ENCODE results near the gene TMEM30B. TPM values are rescaled to one million over a fixed set of nuclear protein-coding genes. Genes with fewer than 3 reads are reported as not detected.
"Not testable (repeated sequence)": the region's sequence is repeated elsewhere in the genome, so short reads cannot be mapped to it uniquely, and the experiment has no call there.

The TMEM30B gene
- total and polyA plus RNA-seq, 2 of the 4 experiments (the other 2 are of a cell fraction): 0.03 TPM; not detected in 1

- ChIA-PET POLR2A (ENCODE audit: unreplicated experiment) (no interaction called here), CTCF (no interaction called here)
- no peak overlapping the region for H2BK5ac ChIP-seq (ENCODE audit: low read depth, low read length, poor library complexity, severe bottlenecking)
- no TSS peak for BruUV-seq (replicated peaks)
- no peak overlapping the region for H3K9ac ChIP-seq (ENCODE audit: low read depth, low read length)
- H3K23ac ChIP-seq (ENCODE audit: low read depth, low read length): no peak overlapping the region
- H3K4ac ChIP-seq (ENCODE audit: low read depth, low read length): no peak overlapping the region
- H2BK15ac ChIP-seq (ENCODE audit: low read depth, low read length): no peak overlapping the region
- H3K9me1 ChIP-seq (ENCODE audit: insufficient read depth, low read length): no peaks in the 10 kb centered on the region
- no peaks in the 10 kb centered on the region for H3K79me1 ChIP-seq (ENCODE audit: low read depth in 1 of 2, low read length in 2 of 2)
- DNase-seq (no peak), ATAC-seq (ENCODE audit: low read depth) (no peak)
- TF ChIP-seq FOS (IDR thresholded peaks at IDR 0.05; ENCODE audit: low read depth, low read length) (no peak), MXI1 (IDR thresholded peaks at IDR 0.05; ENCODE audit: borderline replicate concordance, low read depth, low read length) (no peak), MAFK (IDR thresholded peaks at IDR 0.05; ENCODE audit: low read depth, low read length) (no peak), ELK1 (IDR thresholded peaks at IDR 0.05; ENCODE audit: borderline replicate concordance, low read depth, low read length) (no peak), POLR2A (IDR thresholded peaks at IDR 0.05; ENCODE audit: low read depth, low read length) (no peak), SMC3 (IDR thresholded peaks at IDR 0.05; ENCODE audit: low read depth, low read length) (no peak), RCOR1 (IDR thresholded peaks at IDR 0.05; ENCODE audit: insufficient replicate concordance, low read length) (no peak), RFX5 (IDR thresholded peaks at IDR 0.05; ENCODE audit: low read depth, low read length) (no peak), RAD21 (IDR thresholded peaks at IDR 0.05; ENCODE audit: low read length) (no peak)
- dilution Hi-C loops (cut with HindIII; ENCODE audit: low sequenced_read_pairs, unreplicated experiment): no loop called here
- WGBS, 2 experiments (ENCODE audit: extremely low coverage in 2 of 2, insufficient read length in 1 of 2): 57% methylated on average over 3 of the region's 8 CpGs; no CpG with 5 or more reads in 1 of the 2 experiments
- no peaks in the 10 kb centered on the region for H3K27me3 ChIP-seq (ENCODE audit: control insufficient read depth, insufficient read depth, low read length)
- peaks cover 15% of the 10 kb centered on the region for H3K9me3 ChIP-seq (ENCODE audit: control insufficient read depth, insufficient read depth, low read length)
- H4K8ac ChIP-seq (ENCODE audit: low read depth in 2 of 2, low read length in 2 of 2): no peak overlapping the region
- in situ Hi-C loops (cut with MboI; ENCODE audit: low sequenced_read_pairs): no loop called here
- intact Hi-C loops (cut with micrococcal nuclease): no loop called here
- H4K20me1 ChIP-seq (ENCODE audit: insufficient read depth, low read length): no peaks in the 10 kb centered on the region
- H2BK20ac ChIP-seq (ENCODE audit: low read depth, low read length): no peak overlapping the region
- H3K4me1 ChIP-seq (ENCODE audit: control insufficient read depth, insufficient read depth, low read length): no peaks in the 10 kb centered on the region; the same call in 1 of the 2 replicates
- H3K14ac ChIP-seq (replicated peaks; ENCODE audit: low read depth, low read length): no peak overlapping the region
- H2AK9ac ChIP-seq (replicated peaks; ENCODE audit: low read depth, low read length, poor library complexity): no peak overlapping the region
- H3K4me3 ChIP-seq (ENCODE audit: insufficient read depth, low read depth, low read length): no peak overlapping the region
- H3K36me3 ChIP-seq (ENCODE audit: control insufficient read depth, insufficient read depth, low read length): no peaks in the 10 kb centered on the region
- no peak overlapping the region for H2AK5ac ChIP-seq (ENCODE audit: low read depth, low read length)
- no peak overlapping the region for H4K91ac ChIP-seq (ENCODE audit: insufficient read depth, low read depth, low read length)
- H4K5ac ChIP-seq (ENCODE audit: low read depth, low read length): no peak overlapping the region
- H3K4me2 ChIP-seq (ENCODE audit: low read depth, low read length): no peak overlapping the region
- H3K56ac ChIP-seq (ENCODE audit: extremely low read depth, insufficient read depth, low read length): no peak overlapping the region
- H3K27ac ChIP-seq (ENCODE audit: insufficient read depth, low read length): no peak overlapping the region
- no peak overlapping the region for H2BK120ac ChIP-seq (ENCODE audit: low read depth, low read length)
- no peak overlapping the region for H3K18ac ChIP-seq (ENCODE audit: low read depth, low read length)
- H2AFZ ChIP-seq (replicated peaks; ENCODE audit: low read length, poor library complexity): no peak overlapping the region
These were observed 40.9 kb downstream of the TMEM30B start for GRCh38 chr14:61240206-61240605.

- H2BK15ac ChIP-seq (ENCODE audit: low read depth, low read length); H2AK9ac ChIP-seq (replicated peaks; ENCODE audit: low read depth, low read length, poor library complexity); in situ Hi-C loops (cut with MboI; ENCODE audit: low sequenced_read_pairs); H3K4me3 ChIP-seq (ENCODE audit: insufficient read depth, low read depth, low read length); H2BK120ac ChIP-seq (ENCODE audit: low read depth, low read length); H3K27ac ChIP-seq (ENCODE audit: insufficient read depth, low read length); H2AK5ac ChIP-seq (ENCODE audit: low read depth, low read length); H2BK5ac ChIP-seq (ENCODE audit: low read depth, low read length, poor library complexity, severe bottlenecking); POLR2A ChIA-PET (ENCODE audit: unreplicated experiment); H4K91ac ChIP-seq (ENCODE audit: insufficient read depth, low read depth, low read length); H3K4ac ChIP-seq (ENCODE audit: low read depth, low read length); dilution Hi-C loops (cut with HindIII; ENCODE audit: low sequenced_read_pairs, unreplicated experiment); H2AFZ ChIP-seq (replicated peaks; ENCODE audit: low read length, poor library complexity); H2BK20ac ChIP-seq (ENCODE audit: low read depth, low read length); H4K5ac ChIP-seq (ENCODE audit: low read depth, low read length); H3K23ac ChIP-seq (ENCODE audit: low read depth, low read length); H3K36me3 ChIP-seq (ENCODE audit: control insufficient read depth, insufficient read depth, low read length); H3K79me1 ChIP-seq (ENCODE audit: low read depth in 1 of 2, low read length in 2 of 2); H3K56ac ChIP-seq (ENCODE audit: extremely low read depth, insufficient read depth, low read length); H3K4me2 ChIP-seq (ENCODE audit: low read depth, low read length); H4K20me1 ChIP-seq (ENCODE audit: insufficient read depth, low read length); BruUV-seq (replicated peaks); H3K18ac ChIP-seq (ENCODE audit: low read depth, low read length); ATAC-seq (ENCODE audit: low read depth); DNase-seq; intact Hi-C loops (cut with micrococcal nuclease); H3K14ac ChIP-seq (replicated peaks; ENCODE audit: low read depth, low read length); H3K9me1 ChIP-seq (ENCODE audit: insufficient read depth, low read length); H3K4me1 ChIP-seq (ENCODE audit: control insufficient read depth, insufficient read depth, low read length); H3K27me3 ChIP-seq (ENCODE audit: control insufficient read depth, insufficient read depth, low read length); H3K9ac ChIP-seq (ENCODE audit: low read depth, low read length): not testable (repeated sequence)
- peak overlapping the region in 1 of 2 experiments; percentile 40; a peak in 1 of 4 replicates for H4K8ac ChIP-seq (ENCODE audit: low read depth in 2 of 2, low read length in 2 of 2)
- H3K9me3 ChIP-seq (ENCODE audit: control insufficient read depth, insufficient read depth, low read length): peaks cover 15% of the 10 kb centered on the region
- CTCF ChIA-PET: interaction anchor here (0.7 kb wide), 1 partner anchor 12 kb away, joined by 3 read pairs; no protein-coding TSS in a partner anchor
- WGBS, 2 experiments (ENCODE audit: extremely low coverage in 2 of 2, insufficient read length in 1 of 2): 77% methylated on average over 3 of the region's 10 CpGs; no CpG with 5 or more reads in 1 of the 2 experiments
These were observed 41.9 kb downstream of the TMEM30B start for GRCh38 chr14:61239285-61239684.

All from IMR-90 (cell line).